GM21515 (cell line): ENCODE results near the gene TMPRSS6.

Source experiments
- ATAC-seq: cut with Tn5 transposase; IDR thresholded peaks from one replicate; pipeline ENCODE4 v1.9.1; 2021; ENCODE audit not compliant: unreplicated experiment

Gene TMPRSS6

DNA sequence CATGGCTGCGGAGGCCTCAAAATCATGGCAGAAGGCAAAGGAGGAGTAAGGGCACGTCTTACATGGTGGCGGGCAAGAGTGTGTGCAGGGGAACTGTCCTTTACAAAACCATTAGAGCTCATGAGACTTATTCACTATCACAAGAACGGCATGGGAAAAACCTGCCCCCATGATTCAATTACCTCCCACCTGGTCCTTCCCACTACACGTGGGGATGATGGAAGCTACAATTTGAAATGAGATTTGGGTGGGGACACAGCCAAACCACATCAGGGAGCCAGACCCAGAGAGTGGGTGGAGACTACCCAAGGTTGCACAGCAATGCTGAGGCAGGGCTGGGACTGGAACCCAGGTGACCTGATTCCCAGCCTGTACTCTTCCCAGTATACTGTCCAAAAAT is 8.6 kb upstream of the TMPRSS6 start:
- ATAC-seq = no peak

DNA sequence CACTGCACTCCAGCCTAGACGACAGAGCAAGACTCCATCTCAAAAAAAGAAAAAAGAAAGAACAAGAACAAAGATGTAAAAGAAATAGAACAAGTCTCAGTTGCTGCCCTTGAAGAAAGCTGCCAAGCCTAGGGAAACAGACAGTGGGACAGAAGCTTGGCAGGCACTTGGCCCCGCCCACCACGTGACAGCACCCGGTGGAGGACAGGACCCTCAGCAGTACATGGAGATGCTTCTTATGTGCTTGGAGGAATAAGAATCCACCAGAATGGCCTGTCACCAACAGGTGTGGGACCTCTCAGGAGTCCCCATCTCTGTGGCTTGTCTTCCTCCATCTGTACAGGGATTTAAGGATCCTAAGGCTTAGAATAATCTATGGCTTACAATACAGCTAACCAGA is 7.6 kb upstream of the TMPRSS6 start:
- no peak for ATAC-seq

DNA sequence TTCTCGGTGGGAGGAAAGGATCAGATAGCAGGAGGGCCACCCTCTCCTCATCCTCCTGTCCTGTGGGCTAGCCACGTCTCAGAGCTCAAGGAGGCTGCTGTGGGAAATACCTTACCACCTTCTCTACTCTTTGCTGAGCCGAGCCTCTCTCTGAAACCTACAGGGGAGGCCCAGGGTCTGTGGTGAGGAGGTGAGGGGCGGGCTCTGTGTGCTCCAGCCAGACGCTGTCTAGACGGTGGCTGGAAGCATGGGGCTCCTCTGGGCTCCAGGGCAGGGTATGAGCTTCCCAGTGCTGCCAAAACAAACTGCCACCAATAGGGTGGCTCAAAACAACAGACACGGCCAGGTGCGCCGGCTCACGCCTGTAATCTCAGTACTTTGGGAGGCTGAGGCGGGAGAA is 5.5 kb upstream of the TMPRSS6 start:
- no peak for ATAC-seq

DNA sequence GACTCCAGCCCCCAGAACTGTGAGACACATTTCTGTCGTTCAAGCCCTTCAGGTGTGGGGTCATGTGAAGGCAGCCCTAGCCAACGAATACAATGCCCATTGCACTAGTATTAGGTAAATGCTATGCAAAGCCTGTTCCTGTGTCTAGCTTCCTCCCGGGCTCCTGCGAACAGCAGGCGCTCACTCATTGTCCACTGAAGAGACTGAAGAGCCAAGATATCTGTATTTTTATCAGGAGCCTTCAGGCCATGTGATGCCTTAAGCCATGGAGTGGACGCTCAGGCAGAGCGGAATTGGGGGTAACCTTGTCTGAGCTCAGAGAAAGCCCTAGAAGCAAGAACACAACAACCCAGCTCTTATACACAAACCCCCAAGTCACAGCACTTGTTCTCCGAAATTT is 4.2 kb upstream of the TMPRSS6 start:
- ATAC-seq = no peak

DNA sequence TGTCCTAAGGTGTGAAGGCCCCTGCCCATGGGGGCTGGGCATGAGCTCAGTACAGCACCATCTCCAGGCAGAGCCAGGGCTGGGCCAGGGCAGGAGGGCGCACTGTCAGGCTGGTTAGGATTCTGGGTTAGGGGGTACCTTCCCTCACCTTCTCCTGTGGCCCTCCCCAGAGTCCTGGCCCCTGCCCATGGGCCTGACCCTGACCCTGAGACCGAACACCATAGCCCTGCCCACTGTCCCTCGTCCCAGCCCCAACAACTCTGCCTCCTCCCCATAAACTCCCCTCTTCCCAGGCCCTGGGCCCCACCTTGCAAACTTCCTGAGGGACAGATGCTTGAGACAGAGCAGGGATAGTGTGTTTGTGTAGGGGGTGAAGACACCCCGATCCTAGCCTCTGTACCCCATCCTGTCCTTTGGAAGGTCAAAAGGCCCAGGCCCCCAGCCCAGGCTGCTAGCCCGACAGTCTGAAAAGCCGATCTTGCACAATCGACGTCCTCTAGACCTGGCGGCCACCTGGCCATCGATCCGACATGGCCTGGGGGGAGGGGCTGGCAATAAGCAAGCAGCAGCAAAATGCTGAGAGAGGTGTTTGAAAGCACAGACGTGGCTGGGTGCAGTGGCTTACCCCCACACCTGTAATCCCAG is 2.7 kb upstream of the TMPRSS6 start:
- ATAC-seq = no peak

DNA sequence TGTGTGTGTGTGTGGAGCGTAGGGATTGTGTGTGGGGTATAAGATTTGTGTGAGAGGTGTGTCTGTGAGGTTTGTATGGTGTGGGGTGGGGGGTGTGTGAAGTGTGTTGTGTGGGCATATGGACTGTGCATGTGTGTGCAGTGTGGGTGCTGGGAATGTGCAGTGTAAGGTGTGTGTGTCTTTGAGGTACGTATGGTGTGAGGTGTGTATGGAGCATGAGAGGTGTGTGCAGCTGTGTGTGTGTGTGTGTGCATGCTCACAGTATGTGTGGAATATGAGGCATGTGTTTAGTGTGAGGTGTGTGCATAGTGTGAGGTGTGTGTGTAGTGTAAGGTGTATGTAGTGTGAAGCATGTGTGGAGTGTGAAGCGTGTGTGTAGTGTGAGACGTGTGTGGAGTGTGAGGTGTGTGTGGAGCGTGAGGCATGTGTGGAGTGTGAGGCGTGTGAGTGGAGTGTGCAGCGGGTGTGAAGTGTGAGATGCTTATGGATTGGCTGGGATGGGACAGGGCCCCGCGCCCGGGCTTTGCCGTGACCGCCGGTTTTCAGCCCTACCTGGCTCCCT is 1.7 kb upstream of the TMPRSS6 start:
- ATAC-seq = no peak

DNA sequence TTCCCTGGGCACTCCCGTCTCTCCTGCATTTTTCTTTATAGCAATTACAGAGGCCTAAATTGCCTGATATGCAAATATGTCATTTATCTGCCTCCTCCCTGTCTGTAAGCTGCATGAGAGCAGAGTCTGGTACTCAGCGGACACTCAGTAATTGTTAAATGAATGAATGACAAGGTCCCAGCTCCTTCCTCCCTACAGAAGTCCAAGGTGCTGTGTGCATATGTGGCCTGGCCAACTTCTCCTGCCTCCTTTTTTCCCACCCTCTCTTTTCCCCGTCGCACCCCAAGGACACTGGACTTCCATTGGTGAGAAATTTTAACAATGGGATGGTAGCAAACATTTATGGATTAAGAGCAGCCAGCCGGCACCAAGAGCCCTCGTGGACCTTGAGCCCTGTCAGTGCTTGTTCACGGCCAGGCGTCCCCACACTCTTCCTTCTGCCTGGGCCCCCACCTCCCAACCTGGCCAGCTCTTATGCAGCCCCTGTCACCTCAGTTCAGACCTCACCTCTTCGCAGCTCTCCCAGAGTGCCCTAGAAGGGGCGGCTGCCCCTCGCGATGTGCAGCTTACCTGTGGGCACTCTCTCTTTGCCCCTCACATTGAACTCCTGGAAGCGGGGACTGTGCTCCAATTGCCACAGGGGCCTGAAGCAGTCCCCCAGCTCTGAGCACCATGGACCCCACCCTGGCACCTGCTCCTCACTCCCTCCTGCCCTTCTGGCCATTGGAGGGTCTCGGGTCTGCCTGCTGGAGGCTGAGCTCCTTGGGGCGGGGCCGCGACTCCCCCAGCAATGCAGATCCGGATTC is 1.5 kb downstream of the TMPRSS6 start:
- ATAC-seq = no peak

DNA sequence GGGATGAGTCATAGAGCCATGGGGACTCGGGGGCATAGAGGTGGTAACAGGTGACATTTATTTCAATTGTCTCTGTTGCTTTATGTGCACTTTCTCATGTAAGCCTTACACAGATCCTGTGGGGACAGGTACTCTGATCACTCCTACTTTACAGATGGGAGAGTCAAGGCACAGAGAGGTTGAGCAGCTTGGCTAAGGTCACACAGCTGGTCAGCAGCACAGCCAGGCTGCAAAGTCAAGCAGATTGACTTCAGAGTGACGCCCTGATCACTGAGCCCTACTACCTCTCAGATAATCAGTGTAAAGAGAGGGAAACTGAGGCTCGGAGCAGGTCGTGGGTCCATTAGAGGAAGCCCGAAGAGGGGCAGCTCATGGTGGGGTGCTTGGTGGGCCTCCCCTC is 3.5 kb downstream of the TMPRSS6 start:
- ATAC-seq = no peak

DNA sequence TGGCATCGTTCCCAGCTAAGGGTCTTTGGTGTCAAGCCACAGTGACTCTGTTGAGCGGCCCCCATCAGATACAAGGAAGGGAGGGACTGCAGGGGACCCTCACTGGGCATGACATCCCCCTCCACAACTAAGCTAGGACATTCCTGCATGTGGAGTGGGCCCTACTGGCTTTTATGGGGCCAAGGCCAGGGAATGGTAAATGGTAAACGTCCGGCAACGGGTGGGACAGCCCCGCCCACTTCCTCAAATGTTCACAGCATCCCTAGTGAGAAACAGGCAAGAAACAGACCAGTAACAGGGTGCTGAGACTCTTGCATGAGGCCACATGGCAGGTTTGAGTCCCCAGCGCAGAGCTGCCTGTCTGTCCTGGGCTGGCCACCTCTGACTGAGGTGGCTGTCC is 4.4 kb downstream of the TMPRSS6 start:
- no peak for ATAC-seq

DNA sequence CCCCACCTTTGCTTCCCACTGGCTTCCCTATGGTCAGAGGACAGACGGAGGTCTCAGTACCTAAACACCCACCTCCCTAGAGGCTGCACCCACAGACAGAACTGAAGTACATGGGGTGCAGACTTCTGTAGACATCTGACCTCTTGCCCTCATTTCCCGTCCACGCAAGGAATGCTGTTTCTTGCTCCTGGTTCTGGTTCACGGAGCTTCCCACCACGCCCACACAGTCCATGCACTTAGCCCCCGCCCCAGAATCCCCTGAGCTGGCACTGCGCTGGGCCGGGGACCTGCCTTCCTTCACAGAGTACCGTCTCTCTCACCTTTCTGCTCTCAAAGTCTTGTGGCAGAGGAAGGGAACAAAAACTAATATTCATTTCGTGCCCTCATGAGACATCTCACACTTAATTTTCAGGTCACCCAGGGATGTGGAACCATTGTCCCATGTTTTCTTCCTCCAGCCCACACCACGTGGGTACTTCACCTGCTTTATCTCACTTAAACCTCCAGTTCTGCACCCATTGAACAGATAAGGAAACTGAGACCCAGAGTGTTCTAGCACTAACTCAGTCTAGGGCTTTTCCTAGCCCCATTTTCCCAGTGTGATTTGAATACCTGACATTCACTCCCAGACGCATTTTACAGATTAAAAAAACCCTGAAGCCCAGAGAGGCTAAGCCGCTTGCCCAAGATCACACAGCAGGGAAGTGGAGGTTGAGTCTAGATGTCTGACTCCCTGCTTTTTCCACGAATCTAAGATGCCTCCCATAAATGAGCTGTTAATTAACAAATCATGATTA is 5.7 kb downstream of the TMPRSS6 start:
- no peak for ATAC-seq

DNA sequence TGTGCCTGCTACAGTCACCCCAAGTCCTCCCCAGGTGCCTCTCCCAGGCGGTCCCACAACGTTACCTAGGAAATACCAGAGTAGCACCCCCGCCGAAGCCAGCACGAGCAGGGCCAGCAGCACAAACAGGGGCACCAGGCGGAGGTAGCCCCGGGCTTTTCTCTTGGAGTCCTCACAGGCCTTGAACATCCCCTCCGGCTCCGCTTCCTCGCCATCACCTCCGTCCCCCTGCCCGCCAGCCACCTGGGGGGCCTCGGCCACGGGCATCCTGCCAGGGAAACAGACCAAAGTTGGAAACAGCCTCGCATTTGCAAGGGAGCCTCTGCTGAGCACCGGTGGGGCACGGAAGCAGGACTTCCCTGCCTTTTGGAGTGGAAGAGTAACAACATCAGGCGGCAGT is 6.4 kb downstream of the TMPRSS6 start:
- no peak for ATAC-seq

DNA sequence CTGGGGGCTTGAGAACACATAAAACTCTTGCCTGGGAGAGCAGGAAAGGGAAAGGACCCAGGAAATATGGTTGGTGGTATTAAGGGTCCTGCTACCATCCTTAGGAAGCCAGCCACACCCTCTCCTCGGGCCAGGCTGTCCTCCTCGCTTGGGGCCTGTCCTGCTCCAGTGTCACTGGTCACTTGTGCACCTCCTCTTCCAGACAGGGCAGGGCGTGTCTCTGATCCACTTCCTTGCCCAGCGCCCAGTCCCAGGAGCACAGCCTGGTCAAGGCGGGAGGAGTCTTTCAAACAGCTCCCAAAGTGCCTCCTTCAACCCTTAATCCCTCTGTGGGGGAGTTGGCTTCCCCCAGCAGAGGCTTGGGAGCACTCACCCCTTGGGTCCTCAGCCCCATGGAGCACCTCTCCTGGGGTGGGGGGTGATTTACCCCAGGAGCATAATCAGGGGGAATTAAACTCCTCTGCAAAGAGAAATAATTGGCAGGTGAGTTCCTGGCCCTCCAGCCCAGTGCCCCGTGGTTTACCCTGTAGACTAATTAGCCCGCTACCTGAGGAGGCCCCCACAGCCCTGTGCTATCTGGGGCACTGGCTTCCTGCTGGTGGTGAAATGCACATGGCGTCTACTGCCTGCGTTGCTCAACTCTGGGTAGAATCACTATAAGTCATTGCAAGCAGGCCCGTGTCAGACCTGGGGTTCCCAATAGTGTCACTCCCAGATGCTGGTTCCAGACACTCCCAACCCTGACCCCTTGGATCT is 8.0 kb downstream of the TMPRSS6 start:
- no peak for ATAC-seq

DNA sequence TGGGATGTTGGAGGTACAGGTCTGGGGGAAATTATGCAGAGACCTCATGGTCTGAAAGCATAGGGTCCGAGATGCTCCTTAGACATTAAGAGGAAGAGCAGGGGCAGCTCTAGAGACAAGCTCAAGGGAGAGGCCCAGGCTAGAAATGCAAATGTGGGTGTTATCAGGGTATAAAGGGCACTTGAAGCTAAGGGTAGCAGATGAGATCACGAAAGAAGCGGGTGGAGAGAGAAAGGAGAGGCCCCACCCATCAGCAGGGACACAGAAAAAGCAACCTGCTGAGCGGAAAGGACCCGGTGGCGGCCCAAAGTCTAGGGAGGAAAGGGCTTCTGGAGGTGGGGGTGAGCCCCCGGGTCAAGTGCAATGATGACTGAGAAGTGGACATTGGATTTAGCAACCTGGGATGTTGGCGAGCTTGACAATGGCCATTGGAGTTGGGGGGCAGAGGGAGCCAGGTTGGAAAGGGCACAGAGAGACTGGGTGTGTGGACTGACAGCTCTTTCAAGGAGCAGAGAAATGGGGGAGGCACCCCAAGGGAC is 8.9 kb downstream of the TMPRSS6 start:
- no peak for ATAC-seq

DNA sequence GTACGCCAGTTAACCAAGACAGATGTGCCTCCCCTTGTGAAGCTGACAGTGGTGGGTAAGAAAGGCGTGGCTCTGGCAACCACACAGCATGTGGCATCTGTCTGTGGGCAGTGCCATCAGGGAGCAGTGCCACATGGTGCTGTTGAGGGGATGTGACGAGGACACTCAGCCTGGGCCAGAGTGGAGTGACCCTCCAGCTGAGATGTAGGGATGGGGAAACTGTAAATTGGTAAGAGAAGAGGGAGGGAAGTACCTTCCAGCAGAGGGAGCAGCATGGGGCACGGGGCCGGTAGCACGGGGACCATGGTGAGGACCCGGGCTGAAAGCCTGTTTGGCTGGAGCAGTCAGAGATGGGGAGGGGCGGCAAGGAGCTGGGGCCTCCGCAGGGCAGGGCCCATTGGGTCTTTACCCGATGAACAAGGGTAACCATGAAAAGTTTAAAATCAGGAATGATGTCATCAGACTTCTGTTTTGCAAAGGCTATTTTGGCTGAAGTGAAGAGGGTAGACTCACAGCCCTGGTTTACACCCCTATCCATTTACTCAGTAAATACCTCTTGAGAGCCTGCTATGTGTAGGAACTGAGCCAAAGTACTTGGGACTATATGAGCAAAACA is 10.4 kb downstream of the TMPRSS6 start:
- no peak for ATAC-seq

DNA sequence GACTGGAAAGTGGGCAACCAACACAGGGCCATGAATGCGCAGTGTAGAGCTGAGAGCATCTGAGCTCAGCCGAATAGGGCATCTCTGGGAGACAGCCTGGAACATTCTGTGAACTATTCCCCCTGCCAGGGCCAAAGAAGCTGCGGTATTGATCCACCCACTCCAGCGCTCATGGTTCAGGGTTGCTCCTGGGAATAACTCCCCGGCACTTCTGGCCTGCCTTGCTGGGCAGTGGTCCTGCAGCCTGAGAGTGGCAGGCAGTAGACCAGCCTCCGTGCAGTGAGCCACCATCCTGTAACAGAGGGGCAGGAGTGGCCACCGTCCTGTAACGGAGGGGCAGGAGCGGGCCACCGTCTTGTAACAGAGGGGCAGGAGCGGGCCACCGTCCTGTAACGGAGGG is 12.2 kb downstream of the TMPRSS6 start:
- ATAC-seq = no peak

DNA sequence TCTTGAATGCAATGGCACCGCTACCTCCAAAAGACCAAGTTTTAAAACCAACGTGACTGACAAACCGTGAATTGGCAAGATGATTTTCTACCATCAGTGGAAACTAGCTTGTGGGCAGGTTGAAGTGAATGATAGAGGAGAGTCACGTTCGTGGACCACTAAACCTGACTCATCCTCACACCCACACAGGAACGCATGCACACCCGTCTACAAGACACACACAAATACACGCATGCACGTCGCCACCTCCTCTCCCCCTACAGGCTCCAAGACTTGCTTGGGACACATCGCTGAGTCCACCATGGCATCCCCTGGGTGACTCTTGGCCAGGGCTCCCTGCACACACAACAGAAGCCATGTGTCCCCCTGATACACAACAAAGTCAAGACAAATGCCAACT is 14.4 kb downstream of the TMPRSS6 start:
- ATAC-seq = no peak

DNA sequence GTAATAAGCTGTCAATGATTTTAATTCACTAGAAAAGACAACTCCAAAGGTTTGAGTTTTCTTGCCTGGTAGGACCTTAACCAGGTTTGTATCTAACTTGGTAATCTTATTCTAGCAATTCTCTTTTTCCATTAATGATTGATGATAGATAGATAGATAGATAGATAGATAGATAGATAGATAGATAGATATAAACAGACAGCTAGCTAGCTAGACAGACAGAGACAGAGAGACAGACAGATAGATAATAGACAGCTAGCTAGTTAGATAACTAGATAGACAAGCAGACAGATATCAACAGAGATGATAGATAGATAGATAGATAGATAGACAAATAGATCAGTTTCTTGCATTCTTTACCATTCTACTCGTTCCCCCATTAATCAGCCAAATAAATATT is 15.3 kb downstream of the TMPRSS6 start:
- no peak for ATAC-seq

DNA sequence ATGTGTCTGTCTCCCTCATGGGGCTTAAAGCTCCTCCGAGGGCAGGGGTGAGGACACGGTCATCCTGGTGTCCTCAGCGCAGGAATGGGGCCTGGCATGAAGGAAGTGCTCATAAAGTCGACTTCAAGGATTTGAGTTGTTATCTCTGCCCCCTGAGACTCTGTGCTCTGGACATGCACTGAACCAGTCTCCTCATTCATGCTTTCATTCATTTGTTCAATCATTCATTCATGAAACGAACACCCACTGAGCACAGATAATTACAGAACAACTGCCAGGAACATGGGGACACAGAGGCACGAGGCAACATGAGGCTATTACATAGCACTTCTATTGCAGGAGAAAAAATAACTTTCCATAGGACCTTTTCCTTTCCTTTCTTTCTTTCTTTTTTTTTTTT is 16.5 kb downstream of the TMPRSS6 start:
- ATAC-seq = no peak

DNA sequence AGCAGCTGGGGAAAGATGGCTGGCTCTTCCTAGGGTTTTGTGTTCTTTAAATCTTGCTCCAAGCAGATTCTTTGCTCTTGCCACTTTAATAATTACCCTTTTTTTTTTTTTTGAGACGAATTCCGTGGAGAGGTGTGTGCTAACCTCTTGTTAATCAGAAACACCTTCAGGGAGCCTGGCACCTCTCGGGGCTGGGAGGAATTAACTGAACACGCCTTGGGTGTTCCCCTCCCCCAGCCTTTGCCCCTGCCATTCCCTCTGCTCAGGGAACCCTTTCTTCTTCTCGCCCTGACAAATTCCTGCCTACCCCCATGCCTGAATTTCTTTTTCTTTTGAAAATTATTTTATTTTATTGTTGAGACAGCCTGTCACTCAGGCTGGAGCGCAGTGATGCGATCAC is 17.5 kb downstream of the TMPRSS6 start:
- no peak for ATAC-seq
